KG1 (cell line): Measurements from ENCODE around the gene SLC34A2.
"Not testable (repeated sequence)": the region's sequence is repeated elsewhere in the genome, so short reads cannot be mapped to it uniquely, and the experiment has no call there.

ENCODE experiments used
- DNase-seq: peaks from one replicate; lab custom pipeline; 2025; lab: John Stamatoyannopoulos, UW

SLC34A2 gene

GRCh38 chr4:25661441-25661840 lies 5.8 kb downstream of the SLC34A2 start:
- DNase-seq, result not testable (repeated sequence)

- no peak for DNase-seq
Observed at GRCh38 chr4:25662306-25662705, 6.7 kb downstream of the SLC34A2 start.

GRCh38 chr4:25663781-25664180 lies 8.1 kb downstream of the SLC34A2 start:
- no peak for DNase-seq

- no peak for DNase-seq
Observed at GRCh38 chr4:25666031-25666630, 10.5 kb downstream of the SLC34A2 start.

GRCh38 chr4:25667931-25668557 lies 12.4 kb downstream of the SLC34A2 start:
- DNase-seq, result no peak

- no peak for DNase-seq
Observed at GRCh38 chr4:25670991-25671390, 15.3 kb downstream of the SLC34A2 start.

- no peak for DNase-seq
Observed at GRCh38 chr4:25672756-25673155, 17.1 kb downstream of the SLC34A2 start.

- no peak for DNase-seq
Observed at GRCh38 chr4:25674386-25674785, 18.7 kb downstream of the SLC34A2 start.

GRCh38 chr4:25676221-25676620 lies 20.6 kb downstream of the SLC34A2 start:
- DNase-seq, result no peak

GRCh38 chr4:25677157-25677556 lies 21.5 kb downstream of the SLC34A2 start:
- no peak for DNase-seq

GRCh38 chr4:25677943-25678342 lies 22.3 kb downstream of the SLC34A2 start:
- DNase-seq, result no peak

GRCh38 chr4:25687773-25688172 lies 32.1 kb downstream of the SLC34A2 start:
- DNase-seq, result no peak

GRCh38 chr4:25694466-25694865 lies 38.8 kb downstream of the SLC34A2 start:
- no peak for DNase-seq

GRCh38 chr4:25696409-25696808 lies 40.8 kb downstream of the SLC34A2 start:
- no peak for DNase-seq

- no peak for DNase-seq
Observed at GRCh38 chr4:25697516-25697915, 41.9 kb downstream of the SLC34A2 start.

- DNase-seq, result no peak
Observed at GRCh38 chr4:25700661-25701060, 45.0 kb downstream of the SLC34A2 start.

GRCh38 chr4:25702848-25703247 lies 47.2 kb downstream of the SLC34A2 start:
- no peak for DNase-seq

- no peak for DNase-seq
Observed at GRCh38 chr4:25703731-25704388, 48.2 kb downstream of the SLC34A2 start.

GRCh38 chr4:25704516-25704915 lies 48.9 kb downstream of the SLC34A2 start:
- DNase-seq, result no peak

- no peak for DNase-seq
Observed at GRCh38 chr4:25710637-25711036, 55.0 kb downstream of the SLC34A2 start.

- DNase-seq, result no peak
Observed at GRCh38 chr4:25712611-25713010, 57.0 kb downstream of the SLC34A2 start.

- no peak for DNase-seq
Observed at GRCh38 chr4:25713812-25714211, 58.2 kb downstream of the SLC34A2 start.

- DNase-seq, result no peak
Observed at GRCh38 chr4:25722964-25723363, 67.3 kb downstream of the SLC34A2 start.

GRCh38 chr4:25723409-25723808 lies 67.8 kb downstream of the SLC34A2 start:
- no peak for DNase-seq
